Anterior cingulate cortex (tissue), 58 donors: ENCODE results near the gene PFKP.
"Not testable (repeated sequence)": the region's sequence is repeated elsewhere in the genome, so short reads cannot be mapped to it uniquely, and the experiment has no call there.

ENCODE experiments used
- DNase-seq, 58 donors: peaks; one replicate each; lab custom pipeline; 2025; lab: John Stamatoyannopoulos, UW

Gene PFKP

DNA sequence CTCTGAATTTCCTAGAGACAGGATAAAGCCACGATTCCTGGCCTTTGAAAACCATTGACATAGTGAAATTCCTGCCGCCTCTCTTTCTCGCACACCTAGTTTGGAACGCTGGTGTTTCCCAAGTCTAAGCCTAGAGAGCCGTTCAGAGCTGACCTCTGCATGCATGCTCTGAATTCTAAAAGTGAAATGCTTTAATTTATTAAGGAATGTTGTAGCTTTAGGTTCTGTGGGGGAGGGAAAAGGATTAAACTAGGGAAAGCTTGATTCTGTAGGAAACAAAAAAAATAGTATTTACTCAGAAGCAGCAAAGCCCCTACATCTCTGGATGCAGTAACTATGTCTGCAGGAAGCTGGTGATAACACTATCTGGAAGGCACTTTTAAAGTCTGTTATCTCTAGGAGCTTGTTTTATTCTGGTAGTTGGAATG is 27.3 kb downstream of the PFKP start:
- no peak for DNase-seq

DNA sequence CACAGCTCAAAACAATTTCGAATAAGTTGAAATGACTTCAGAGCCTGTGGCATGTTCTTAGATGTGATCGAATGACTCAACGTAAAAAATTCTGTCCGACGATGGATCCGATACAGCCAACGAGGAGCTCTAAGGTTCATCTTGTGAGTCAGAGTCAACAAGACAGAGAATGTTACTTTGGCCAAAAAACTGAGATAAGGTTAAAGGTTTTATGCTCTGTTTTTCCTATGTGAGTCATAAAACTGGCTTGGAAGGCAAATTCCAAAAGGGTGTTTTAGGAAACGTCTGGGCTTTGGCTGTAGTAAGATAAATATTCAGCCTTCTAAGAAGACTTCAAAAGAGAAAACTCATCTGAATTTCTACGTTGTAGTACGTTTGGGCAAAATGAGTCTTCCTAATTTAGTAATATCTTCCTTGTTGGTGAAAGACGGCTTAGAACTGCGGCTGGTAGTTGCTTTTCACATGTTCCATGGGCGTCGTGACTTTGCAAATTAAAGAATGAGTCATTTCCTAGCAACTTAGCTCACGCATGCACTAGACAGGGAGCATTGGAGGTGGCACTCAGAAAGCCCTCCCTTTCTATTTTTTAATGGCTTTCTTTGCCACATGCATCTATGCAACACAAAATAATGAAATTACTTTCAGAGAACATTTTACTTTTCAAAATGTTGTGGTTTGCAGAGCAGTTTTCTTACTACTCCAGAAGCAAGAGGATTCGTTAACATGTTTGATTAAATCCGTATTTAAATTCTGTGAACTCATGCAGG is 28.2 kb downstream of the PFKP start:
- peak in 16 of 58 donors; percentile 12 to 63 (median 23) for DNase-seq

DNA sequence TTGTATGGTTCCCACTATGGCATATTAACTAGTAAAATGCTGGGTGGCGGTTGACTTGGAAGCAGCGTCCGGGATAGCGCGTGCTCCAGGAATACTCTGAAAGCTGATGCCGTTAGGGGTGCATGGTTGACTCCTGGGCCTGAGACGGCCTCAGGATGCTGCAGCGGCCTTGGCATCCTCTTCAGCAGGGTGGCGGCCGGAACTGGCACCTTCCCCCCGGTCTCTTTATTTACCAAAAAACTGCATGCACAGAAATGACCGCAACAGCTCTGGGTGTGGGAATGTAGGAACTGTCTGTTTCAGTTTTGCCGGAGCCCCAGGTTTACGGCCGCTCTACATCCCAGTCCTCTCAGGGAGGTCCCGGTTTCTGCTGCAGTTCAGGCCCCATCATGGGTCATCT is 28.8 kb downstream of the PFKP start:
- DNase-seq = no peak

DNA sequence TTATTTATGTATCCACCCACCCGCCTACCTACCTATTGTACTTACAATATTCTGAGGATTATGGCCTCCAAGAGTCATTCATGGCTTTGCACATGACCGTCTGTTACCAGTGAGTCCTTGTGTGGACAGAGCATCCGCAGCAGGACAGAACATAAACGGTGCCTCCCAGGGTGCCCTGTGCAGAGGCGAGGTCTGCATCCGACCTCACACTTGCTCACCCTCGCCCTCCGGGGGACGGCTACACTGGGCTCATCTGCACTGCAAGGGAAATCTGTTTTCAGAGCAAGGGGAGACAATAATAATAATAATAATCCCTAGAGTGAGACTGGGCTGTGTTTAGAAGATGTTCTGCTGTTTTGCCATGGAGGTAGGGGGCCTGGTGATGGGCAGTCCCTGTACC is 29.8 kb downstream of the PFKP start:
- DNase-seq = no peak

DNA sequence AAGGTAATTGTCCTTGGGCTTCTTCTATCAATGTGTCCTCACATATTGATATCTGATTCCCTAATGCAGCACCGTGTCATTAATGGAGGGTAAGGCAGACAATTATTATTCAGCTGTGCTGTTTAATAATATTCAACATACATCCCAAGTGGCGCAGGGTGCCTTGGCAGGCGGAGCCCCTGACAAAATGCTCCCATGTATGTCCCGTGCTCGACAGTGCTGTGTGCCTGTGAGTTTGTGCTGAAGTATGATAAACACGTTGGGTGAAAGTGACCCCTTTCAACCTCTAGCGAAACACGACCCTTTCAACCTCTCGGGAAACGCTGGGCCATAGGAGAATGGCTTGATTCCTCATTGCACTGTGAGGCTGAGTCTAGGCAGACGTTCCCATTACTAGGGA is 31.3 kb downstream of the PFKP start:
- DNase-seq = no peak

DNA sequence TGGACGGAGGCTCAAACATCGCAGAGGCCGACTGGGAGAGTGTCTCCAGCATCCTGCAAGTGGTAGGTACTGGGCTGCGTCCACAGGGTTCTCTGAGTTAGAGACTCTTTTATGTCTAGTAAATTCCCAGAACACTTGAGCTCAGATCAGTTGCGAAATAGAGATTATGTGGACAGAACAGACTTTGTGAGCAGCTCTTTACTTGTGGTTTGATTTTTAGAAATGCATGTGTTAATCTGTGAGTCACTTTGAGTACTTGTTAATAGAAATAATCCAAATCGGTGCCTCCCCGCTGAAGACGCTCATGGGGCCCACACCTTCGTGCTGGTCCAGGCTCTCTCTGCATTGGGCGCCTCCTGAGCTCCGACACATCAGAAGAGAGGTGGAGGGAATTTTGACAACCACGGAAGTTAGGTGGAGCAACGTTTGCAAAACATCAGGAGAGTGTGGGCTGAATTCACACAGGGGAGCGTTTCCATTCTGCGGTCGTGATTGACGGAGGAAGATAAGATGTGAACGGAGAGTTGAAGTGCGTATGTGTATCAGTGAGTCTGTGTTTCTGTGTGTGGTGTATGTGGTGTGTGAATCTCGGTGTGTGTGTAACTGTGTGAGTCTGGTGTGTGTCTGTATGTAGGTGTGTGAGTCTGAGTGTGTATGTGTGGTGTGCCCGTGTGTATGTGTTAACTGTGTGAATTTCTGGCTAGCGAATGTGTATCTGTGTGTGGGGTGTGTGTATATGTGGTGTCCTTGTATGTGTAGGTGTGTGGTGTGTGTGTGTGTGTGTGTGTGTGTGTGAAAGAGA is 32.1 kb downstream of the PFKP start:
- DNase-seq = peak in 2 of 58 donors; percentile 13 to 19

DNA sequence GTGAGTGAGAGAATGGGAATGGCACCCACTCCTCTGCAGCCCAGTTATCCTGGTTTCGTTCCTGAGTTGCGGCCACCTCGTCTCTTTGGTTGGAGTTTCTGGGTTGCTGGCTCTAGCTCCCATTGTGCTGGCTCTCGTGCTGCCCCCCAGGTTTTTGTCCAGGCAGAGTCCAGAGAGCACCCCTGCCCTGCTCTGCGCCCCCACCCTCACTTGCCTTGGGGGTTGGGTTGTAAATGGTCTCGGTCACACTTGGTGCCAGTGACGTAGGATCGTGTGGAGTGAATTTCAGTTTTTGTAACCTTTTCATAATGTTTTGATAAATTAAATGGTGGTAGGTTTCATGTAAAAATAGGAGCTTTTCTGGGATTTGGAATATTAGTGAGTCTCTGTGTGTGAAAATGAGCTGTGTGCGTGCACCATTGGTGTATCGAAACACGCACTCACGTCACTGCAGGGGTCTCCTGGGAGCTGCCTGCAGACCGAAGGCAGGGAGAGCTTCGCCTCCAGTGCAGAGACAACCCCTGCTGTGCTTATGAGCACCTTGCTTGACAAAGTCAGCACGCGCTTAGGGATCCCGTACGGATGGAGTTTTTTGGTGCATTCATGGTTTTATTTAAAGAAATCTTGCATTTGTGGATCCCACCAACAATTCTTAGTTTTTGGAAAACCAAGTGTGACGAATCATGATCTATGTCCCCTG is 32.9 kb downstream of the PFKP start:
- no peak for DNase-seq

DNA sequence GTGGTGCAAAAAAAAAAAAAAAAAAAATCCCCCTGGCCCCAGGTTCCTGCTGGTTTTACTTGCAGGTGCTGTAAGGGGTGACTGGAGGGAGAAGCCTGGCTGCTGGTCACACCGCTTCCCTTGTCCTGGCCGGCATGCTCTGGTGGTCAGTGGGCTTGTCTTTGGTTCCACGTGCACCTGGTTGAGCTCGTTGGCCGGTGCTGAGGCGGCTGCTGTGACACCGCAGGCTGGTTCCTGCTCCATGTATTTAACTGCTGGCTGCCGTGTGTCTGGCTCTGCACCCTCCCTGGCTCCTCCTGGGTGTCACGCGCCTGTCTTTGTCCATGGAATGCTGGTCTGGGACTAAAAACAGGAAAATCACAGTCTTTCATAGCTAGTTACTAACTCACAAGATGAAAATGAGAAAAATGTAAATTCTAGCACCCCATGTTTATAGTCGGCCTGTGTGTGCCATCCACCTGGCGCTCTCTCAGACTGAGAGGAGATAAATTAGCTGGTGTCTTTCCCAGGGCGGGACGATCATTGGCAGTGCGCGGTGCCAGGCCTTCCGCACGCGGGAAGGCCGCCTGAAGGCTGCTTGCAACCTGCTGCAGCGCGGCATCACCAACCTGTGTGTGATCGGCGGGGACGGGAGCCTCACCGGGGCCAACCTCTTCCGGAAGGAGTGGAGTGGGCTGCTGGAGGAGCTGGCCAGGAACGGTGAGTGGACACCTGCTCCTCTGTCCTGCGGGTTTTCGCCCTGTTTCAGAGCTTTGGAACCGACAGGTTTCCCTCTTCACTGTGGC is 33.7 kb downstream of the PFKP start:
- no peak for DNase-seq

DNA sequence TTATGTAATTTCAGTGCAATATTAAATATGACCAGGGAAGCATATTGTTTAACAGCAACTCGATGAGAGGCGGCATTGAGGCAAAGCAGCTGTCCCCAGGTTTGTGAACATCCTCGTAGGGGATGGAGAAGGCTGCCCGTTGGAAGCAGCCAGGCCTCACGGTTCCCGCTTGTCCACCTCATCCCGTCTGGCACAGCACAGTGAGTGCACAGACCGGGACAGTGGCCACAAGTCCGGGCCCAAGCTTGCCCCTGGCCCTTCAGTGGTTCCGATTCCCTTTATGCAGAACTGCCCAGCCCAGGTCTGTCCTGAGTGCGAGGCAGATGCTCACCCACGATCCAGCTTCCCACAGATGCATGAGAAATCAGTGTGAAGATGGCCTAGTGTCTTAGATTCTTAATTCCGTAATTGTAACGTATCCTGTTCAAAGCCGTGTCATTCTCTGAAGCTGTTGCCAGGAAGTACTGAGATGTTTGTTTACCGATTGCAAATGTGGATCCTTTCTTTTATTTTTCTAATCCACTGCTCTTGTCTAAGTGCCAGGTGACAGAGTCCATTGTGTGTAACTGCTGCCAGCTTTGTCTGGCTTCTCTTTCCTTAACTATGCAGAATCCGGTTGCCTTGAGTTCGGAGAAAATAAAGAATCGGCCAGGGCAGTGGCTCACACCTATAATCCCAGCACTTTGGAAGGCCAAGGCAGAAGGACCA is 35.5 kb downstream of the PFKP start:
- DNase-seq = peak in 5 of 58 donors; percentile 13 to 53 (median 33)

DNA sequence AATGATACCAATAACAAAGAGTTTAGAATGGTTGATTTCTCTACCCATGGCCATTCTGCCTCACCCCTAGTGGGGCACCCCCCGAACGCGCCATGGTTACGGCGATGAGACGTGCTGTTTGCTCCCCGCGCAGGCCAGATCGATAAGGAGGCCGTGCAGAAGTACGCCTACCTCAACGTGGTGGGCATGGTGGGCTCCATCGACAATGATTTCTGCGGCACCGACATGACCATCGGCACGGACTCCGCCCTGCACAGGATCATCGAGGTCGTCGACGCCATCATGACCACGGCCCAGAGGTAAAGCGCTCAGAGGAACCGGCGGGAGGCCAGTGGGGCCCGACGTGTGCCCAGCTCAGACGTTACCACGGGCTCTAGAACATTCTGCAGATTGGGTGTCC is 36.3 kb downstream of the PFKP start:
- no peak for DNase-seq

DNA sequence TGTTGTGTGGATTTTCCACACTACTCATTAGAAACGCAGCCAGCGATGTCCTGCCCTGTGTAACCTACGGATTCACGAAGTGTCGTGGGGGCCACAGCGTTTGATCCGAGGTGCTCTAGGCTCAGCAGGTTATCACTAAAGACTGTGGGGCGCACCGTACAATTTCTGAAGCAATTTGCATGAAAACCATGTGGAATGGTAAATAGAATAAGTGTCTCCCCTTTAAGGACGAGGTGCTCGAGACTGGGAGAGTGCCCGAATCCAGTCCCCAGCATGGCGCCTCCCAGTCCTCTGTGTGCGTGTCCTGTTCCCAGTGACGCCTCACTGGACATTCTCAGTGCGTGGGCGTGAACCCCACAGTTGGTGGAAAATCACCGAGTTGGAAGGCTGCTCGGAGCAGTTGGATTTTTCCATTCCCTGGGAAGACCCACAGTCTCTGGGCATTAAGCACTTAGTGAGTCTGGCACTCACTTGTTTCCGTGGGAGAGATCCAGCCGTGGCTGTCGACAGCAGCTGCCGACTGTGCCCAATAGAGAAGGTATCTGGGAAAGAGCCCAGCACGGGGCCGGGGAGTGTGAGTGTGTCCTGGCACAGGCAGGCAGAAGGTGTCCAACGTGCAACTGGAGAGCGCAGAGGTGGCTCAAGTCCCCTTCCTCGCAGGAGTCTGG is 37.0 kb downstream of the PFKP start:
- DNase-seq = peak in 54 of 58 donors; percentile 17 to 89 (median 66)

DNA sequence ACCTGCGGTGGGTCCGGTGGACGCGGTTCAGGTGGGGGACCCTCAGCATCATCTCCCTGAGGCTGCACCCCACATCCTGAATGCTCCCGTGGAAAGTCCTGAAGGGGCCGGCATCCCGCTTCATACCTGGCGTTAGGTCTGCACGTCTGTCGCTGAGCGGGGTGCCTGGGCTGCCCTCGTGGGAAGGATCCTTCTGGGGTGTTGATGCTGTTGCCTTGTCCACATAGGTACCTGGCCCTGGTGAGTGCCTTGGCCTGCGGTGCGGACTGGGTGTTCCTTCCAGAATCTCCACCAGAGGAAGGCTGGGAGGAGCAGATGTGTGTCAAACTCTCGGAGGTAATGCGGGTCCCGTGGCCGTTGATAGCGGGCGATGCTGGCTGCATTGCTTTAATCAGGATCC is 37.8 kb downstream of the PFKP start:
- no peak for DNase-seq

DNA sequence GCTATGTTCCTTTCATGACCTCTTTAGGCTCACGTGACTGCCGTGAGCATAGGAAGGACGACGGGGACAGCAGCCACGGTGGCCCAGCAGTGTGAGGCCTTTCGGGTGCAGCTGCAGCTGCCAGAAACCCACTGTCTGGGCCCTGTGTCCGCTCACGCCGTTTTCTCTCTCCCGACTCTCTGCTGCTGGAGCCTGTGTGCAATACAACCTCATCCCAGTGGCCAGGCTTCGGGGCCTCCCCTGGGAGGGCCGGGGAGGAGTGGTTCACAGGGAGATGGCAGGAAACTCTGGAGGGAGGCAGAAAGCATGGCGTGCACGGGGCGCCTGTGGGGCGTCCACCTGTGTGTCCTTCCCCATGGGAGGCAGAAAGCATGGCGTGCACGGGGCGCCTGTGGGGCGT is 38.6 kb downstream of the PFKP start:
- DNase-seq = no peak

DNA sequence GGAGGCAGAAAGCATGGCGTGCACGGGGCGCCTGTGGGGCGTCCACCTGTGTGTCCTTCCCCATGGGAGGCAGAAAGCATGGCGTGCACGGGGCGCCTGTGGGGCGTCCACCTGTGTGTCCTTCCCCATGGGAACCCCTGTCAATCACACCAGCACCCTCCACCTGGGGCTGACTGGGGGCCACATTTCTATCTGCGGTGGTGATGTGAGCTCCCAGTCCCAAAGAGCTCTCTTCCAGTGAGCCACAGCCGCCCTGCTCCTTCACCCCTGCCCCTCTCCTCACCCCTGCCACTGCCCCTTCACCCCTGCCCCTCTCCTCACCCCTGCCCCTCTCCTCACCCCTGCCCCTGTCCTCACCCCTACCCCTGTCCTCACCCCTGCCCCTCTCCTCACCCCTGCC is 39.0 kb downstream of the PFKP start:
- not testable (repeated sequence) for DNase-seq

DNA sequence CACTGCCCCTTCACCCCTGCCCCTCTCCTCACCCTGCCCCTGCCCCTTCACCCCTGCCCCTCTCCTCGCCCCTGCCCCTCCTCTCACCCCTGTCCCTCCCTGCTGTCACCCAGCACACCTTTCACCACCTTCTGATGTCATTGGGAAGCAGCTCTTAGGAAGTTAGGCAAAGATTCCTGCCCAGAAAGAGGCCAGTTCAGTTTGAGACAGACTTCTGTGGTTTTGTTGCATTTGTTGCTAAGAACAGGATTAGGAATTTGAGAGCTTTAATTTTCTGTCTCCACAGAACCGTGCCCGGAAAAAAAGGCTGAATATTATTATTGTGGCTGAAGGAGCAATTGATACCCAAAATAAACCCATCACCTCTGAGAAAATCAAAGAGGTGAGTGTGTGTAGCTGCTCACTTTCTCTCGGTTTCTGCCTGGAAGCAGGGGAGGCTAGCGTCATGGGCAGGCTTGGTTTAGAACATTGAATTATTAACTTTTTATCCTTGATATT is 39.6 kb downstream of the PFKP start:
- no peak for DNase-seq

DNA sequence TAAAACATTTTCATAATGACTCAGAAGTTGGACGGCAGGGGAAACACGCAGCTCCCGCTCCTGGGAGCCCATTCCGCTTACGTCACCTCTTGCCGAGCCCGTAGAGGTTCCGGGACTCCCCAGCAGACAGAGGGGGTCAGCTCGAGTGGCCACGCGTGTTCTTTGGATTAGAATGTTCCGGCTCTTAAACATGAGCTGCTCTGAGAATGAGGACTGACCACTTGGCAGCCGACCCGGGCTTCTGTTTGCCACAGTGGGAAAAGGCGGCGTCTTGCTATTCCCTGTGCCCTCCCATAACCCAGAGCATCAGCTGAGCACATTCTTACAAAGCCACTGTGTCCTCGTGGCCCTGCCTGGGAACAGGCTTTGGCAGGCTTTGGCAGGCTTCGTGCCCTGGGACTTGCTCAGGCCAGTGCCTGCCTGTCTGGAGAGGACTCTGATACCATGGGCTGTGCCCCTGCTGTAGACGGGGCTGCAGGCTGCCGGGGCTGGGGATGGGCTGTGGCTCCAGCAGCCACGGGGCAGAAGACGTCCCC is 40.1 kb downstream of the PFKP start:
- peak in 57 of 58 donors; percentile 14 to 95 (median 82) for DNase-seq

DNA sequence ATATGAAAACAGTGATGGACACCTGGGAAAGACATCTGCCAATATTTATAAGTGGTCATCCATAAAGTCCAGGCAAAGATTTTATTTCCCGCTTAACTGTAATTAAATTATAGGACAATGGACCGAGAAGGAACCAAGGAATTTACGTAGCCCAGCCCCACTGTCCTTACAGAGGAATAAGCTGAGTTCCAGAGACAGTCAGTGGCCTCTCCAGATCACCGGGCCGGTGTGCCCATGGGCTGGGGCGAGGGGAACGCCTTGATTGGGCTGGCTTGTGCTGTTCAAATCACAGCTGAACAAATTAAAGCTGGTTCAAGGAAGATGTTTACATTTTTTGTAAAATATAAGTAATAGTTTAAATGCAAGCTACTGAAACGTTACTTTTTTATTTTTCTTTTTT is 40.7 kb downstream of the PFKP start:
- DNase-seq = no peak

DNA sequence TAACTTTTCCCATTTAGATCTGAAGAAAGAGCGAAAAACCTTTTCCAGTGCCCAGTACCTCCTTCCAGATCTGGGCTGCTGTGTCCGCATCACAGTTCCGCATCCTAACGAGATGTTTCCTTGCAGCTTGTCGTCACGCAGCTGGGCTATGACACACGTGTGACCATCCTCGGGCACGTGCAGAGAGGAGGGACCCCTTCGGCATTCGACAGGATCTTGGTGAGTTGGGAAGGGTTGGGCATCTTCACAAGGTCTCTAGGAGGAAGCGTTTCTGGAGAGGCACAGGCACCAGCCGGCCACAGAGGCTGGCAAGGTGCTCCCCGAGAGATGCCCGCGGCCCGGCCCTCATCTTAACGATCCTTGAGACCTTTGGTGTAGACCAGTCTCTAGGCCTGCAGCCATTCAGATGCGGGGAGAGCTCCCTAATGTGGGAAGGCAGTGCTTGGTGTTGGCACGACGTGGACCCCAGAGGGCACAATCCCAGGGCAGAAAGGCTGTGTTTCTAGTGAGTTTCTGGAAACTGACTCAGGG is 41.3 kb downstream of the PFKP start:
- DNase-seq = no peak
